IPS DF 6.9 (cell line): ENCODE data around the gene CYP2A6.
"Not testable (repeated sequence)": the region's sequence is repeated elsewhere in the genome, so short reads cannot be mapped to it uniquely, and the experiment has no call there.

Experiments
- DNase-seq: peaks from one replicate; pipeline ENCODE4 v3.0.0-alpha.2; 2013; ENCODE audit warnings: low read depth, low spot score
- H3K27ac ChIP-seq: one replicate; pipeline ENCODE4 v1.5.1; 2013; ENCODE audit warnings: low read length, control low read depth
- H3K27me3 ChIP-seq: 2 replicates; pipeline ENCODE4 v1.6.1; 2013; ENCODE audit warnings: mild to moderate bottlenecking, low read length; ENCODE audit not compliant: control insufficient read depth, insufficient read depth
- H3K36me3 ChIP-seq: 2 replicates; pipeline ENCODE4 v1.6.1; 2013; ENCODE audit warnings: low read length; ENCODE audit not compliant: control insufficient read depth, insufficient read depth
- H3K4me1 ChIP-seq: 2 replicates; pipeline ENCODE4 v1.6.1; 2013; ENCODE audit warnings: low read length; ENCODE audit not compliant: control insufficient read depth, insufficient read depth
- H3K4me3 ChIP-seq: 2 replicates; pipeline ENCODE4 v1.5.1; 2013; ENCODE audit warnings: mild to moderate bottlenecking, low read length
- H3K9me3 ChIP-seq: 2 replicates; pipeline ENCODE4 v1.6.1; 2013; ENCODE audit warnings: low read length, inconsistent platforms; ENCODE audit not compliant: control insufficient read depth, insufficient read depth
- WGBS: extraction: QIAGEN DNeasy Blood & Tissue Kit; methylation state at CpG from one replicate; pipeline ENCODE4 v1.1.7; 2013; ENCODE audit warnings: mixed read lengths, missing lambda C conversion rate; ENCODE audit not compliant: insufficient read length, insufficient coverage; 5-methylcytosine and 5-hydroxymethylcytosine counted together

The CYP2A6 gene

DNA sequence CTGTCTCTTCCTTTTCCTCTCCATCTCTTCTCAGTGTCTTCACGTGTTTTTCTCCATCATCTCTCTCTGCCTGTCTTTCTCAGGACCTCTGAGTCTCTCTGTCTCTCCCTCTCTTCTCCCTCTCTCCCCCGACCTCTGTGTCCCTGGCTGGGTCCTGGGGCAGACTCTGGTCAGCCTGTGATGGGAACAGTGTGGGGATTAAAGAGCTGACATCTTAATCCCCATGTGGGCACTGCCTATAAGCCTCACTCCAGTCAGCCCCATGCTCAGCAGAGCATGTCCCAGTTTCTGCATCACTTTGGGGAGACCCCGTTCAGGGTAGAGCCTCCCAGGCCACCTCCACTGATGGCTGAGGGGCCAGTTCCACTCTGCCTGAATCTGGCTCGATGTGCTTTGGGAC, 35.0 kb downstream of the CYP2A6 start:
- WGBS = no CpG with 5 or more reads among the region's 4 CpGs

DNA sequence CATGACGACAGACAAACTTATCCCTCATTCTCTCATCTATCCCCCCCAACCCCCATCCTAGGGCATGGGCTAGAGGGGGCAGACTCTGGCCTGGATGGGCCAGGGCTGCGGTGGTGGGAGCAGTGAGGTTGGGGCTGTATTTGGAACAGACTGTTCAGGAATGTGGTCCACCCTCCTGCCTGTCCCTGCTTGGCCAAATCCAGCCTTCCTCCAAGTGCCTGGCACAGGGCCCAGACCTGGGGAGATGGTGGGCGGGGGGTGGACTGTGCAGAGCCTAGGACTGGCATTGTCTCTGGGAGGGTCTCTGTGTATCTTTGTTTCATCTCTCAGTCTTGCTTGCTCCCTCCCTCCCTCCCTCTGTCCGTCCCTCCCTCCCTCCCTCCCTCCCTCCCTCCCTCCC, 37.1 kb downstream of the CYP2A6 start:
- peaks cover 10% of the 10 kb centered on the region for H3K36me3 ChIP-seq
- no peak overlapping the region for H3K27ac ChIP-seq

More for the DNA sequence above, 35.0 kb downstream of the CYP2A6 start:
- no peak overlapping the region for H3K27ac ChIP-seq
- H3K36me3 ChIP-seq = no peaks in the 10 kb centered on the region
- no peak for DNase-seq
- no peaks in the 10 kb centered on the region for H3K9me3 ChIP-seq
- no peak overlapping the region for H3K4me3 ChIP-seq
- no peaks in the 10 kb centered on the region for H3K27me3 ChIP-seq
- H3K4me1 ChIP-seq = peaks cover 3% of the 10 kb centered on the region

DNA sequence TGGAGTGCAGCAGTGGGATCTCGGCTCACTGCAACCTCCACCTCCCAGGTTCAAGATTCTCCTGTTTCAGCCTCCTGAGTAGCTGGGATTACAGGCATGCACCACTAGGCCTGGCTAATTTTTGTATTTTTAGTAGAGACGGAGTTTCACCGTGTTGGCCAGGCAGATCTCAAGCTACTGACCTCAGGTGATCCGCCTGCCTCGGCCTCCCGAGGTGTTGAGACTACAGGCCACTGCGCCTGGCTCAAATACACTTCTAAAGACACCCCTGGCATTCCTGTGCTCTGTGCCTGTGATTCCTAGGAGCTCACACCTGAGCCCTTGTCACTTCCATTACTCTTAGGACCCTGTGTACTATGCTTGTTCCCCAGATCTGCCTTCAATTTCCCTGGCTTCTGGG, 37.7 kb downstream of the CYP2A6 start:
- no CpG with 5 or more reads among the region's 7 CpGs for WGBS
- not testable (repeated sequence) for H3K4me3 ChIP-seq, DNase-seq, H3K4me1 ChIP-seq, H3K27me3 ChIP-seq, H3K9me3 ChIP-seq, H3K27ac ChIP-seq
- H3K36me3 ChIP-seq = peaks cover 14% of the 10 kb centered on the region

More for the DNA sequence above, 37.1 kb downstream of the CYP2A6 start:
- Histone ChIP-seq H3K9me3 (no peaks in the 10 kb centered on the region), H3K4me1 (peaks cover 1% of the 10 kb centered on the region; the same call in 1 of the 2 replicates), H3K27me3 (no peaks in the 10 kb centered on the region), H3K4me3 (no peak overlapping the region)
- WGBS = no CpG with 5 or more reads among the region's 4 CpGs
- no peak for DNase-seq

DNA sequence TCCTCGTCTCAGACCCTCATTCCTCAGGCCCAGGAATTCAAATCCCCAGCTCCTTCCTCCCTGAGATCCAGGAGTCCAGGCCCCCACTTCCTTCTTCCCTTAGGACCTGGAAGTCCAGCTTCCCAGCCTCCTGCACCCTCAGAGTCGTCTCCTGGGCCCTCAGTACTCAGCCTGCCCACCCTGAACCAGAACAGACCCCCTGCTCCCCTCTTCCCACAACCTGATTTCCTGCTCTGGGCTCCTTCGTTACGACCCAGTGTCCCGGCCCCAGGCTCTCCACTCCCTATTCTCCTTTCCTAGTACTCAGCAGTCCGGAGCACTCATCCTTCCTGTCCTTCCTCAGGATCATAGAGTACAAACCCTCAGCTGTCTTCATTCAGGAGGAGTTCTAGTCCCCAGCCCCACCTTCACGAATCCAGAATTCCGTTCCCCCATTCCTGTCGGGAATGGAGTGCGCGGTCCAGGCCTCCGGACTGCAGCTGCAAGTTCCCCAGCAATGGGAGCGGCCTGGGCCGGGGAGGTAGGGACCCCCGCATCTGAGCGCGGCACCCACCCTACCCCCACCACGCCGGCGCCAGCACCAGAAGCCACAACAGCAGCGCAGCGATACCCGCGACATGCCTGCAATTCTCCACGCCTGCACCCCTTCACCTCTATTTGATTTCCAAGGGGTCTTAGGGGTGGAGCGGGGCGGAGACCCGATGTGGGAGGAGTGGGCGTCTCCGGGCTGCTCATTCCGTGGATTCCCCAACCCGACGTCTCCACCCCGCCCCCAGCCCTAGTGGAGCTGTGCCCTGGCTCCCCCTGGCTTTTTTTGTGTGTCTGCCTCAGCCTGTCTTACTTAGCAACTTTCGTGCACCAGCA, 38.5 kb downstream of the CYP2A6 start:
- H3K36me3 ChIP-seq = peaks cover 14% of the 10 kb centered on the region
- H3K4me3 ChIP-seq = peak overlapping the region; percentile 43; the same call in 1 of the 2 replicates
- H3K9me3 ChIP-seq = no peaks in the 10 kb centered on the region
- no peak overlapping the region for H3K27ac ChIP-seq
- peaks cover 1% of the 10 kb centered on the region; the same call in 1 of the 2 replicates for H3K4me1 ChIP-seq
- WGBS = no CpG with 5 or more reads among the region's 35 CpGs
- H3K27me3 ChIP-seq = no peaks in the 10 kb centered on the region
- no peak for DNase-seq

DNA sequence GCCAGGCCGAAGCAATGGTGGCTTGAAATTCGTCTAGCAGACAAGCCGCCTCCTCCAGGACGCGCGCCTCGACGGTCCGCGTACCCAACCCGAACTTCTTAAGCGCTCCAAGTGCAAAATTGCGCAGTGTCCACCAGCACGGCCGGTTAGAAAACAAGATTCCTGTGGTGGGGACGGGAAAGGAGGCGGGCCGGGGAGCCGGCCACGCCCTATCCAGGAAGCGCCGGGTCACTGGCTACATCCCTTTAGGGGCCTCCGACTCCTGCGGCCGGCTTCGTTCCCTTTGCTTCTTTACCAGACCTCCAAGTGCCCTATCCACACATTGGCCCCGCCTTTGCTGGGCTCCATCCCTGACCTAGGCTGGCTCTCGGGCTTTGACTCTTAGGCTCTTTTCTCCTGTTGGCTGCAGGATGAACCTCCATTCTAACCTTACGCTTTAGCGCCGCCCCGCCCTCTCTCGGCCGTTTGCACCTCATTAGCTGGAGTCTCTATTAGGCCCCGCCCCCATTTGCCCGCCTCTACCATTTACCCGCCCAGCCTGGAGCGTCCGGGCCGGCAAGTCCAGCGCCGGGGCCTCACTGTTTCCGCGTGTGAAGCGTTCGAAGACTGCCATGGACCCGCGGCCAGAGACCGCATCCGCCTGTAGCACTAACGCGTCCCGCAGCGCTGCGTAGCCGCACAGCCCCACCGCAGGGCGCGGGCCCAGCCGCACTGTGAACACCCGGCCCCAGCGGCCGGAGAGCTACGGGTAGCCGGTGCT, 39.4 kb downstream of the CYP2A6 start:
- H3K27ac ChIP-seq, H3K4me1 ChIP-seq, H3K27me3 ChIP-seq, H3K9me3 ChIP-seq, DNase-seq: not testable (repeated sequence)
- WGBS = no CpG with 5 or more reads among the region's 65 CpGs
- Histone ChIP-seq H3K4me3 (peak overlapping the region; percentile 48; the same call in 1 of the 2 replicates), H3K36me3 (peaks cover 14% of the 10 kb centered on the region)

DNA sequence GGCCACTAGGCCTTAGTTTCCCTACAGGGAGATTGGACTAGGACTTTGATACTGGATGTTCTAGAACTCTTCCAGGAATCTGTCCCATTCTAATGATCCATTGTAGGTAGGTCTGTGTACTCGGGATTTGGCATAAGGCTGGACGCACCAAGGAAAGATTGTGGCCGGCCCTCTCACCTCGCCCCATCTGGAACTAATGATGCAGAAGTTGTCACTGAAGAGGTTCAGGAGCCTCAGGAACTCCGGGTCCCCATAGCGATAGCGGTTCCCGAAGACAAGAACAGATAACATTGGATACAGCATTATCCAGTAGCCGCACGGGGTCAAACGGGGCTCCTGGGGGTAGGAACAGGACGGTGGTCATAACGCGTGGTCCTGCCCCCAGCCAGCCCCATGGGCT, 40.1 kb downstream of the CYP2A6 start:
- H3K4me3 ChIP-seq = no peak overlapping the region

DNA sequence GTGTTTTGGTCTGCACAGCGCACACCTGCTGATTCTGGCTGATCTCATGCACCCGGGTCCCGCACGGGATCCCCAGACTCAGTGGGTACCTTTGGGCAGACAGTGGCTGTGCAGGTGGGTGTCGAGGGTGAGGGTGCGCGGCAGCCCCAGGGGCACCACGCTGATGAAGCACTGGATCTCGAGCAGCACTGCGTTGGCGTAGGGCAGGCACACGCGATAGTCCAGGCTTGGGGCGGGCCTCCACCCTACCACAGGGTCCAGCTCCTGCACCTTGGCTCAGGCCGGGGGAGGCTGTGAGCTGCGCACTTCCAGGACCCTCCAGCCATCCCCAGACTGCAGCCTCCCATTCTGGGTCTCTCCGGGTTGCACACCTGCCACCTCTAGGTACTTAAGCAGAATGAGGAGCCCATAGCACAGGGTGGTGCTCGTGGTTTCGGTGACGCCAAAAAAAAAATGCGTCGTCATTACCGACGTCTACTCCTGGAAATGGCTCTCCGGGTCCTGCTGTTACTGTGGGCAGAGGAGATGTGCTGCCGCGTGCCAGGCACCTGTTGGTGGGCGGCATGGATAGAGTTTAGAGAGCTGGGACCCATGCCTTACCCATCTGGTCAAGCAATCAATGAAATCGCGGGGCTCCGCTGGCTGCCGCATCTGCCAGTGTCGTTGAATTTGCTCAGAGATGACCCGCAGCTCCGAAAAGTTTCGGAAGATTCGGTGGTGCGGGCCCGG, 40.7 kb downstream of the CYP2A6 start:
- Histone ChIP-seq H3K9me3 (no peaks in the 10 kb centered on the region), H3K27ac (no peak overlapping the region), H3K4me1 (peaks cover 1% of the 10 kb centered on the region; the same call in 1 of the 2 replicates), H3K27me3 (no peaks in the 10 kb centered on the region), H3K4me3 (no peak overlapping the region), H3K36me3 (peaks cover 14% of the 10 kb centered on the region)
- no peak for DNase-seq
- WGBS = no CpG with 5 or more reads among the region's 39 CpGs

More for the DNA sequence above, 40.1 kb downstream of the CYP2A6 start:
- H3K4me1 ChIP-seq = peaks cover 1% of the 10 kb centered on the region; the same call in 1 of the 2 replicates
- no peaks in the 10 kb centered on the region for H3K27me3 ChIP-seq
- H3K36me3 ChIP-seq = peaks cover 14% of the 10 kb centered on the region
- DNase-seq = no peak
- WGBS = no CpG with 5 or more reads among the region's 14 CpGs
- no peaks in the 10 kb centered on the region for H3K9me3 ChIP-seq
- no peak overlapping the region for H3K27ac ChIP-seq

DNA sequence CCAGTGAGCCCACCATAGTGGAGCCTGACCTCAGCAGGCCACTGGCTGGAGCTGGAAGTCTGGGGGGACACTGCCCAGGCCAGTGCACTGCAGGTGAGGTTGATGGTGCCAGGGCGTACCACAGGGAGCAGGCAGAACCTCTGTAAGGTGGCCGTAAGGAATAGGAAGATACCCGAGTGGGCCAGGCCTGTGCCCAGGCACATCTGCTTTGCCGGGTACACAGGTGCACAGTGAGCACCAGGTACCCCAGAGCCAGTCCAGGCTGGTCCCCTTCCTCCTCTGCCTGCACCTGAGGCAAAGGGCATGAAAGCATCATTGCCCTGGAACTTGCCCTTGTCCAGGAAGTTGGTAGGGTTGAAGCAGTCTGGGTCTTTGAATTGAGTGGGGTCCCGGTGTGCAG, 41.8 kb downstream of the CYP2A6 start:
- no peak for DNase-seq
- Histone ChIP-seq H3K9me3 (no peaks in the 10 kb centered on the region), H3K36me3 (peaks cover 14% of the 10 kb centered on the region), H3K4me1 (peaks cover 1% of the 10 kb centered on the region; the same call in 1 of the 2 replicates), H3K27ac (no peak overlapping the region), H3K4me3 (no peak overlapping the region), H3K27me3 (no peaks in the 10 kb centered on the region)
- WGBS = no CpG with 5 or more reads among the region's 5 CpGs

DNA sequence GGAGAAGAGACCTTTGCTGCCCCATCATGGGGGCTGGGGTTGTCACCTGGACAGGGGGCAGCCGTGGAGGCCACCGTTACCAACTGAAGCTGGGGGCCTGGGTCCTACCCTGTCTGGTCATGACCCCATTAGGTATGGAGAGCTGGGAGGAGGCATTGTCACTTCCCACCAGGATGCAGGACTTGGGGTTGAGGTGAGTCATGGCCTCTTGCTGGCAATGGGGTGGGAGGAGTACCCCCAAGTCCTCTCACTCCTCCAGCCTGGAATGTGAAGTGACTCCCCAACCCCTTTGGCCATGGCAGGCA, 42.3 kb downstream of the CYP2A6 start:
- Histone ChIP-seq H3K4me3 (no peak overlapping the region), H3K27ac (no peak overlapping the region), H3K9me3 (no peaks in the 10 kb centered on the region), H3K36me3 (peaks cover 16% of the 10 kb centered on the region), H3K4me1 (peaks cover 1% of the 10 kb centered on the region; the same call in 1 of the 2 replicates), H3K27me3 (no peaks in the 10 kb centered on the region)
- DNase-seq = no peak
- WGBS = no CpG with 5 or more reads among the region's 2 CpGs
